Kidney (tissue), 14 donors: ENCODE results near the gene MSANTD1. TPM values are rescaled to one million over a fixed set of nuclear protein-coding genes. Genes with fewer than 3 reads are reported as not detected.

ENCODE experiments used
- DNase-seq, 5 donors: peaks; one replicate each; pipeline ENCODE4 v3.0.0-alpha.2; 2013 to 2020
- FAIRE-seq: peaks from 2 replicates; lab custom pipeline; 2012; peaks lifted over from hg19 to GRCh38; lab: Jason Lieb, UNC
- H3K27ac ChIP-seq, 2 donors: one replicate each; pipeline ENCODE4 v1.7.0; 2013; ENCODE audit warnings: low read depth in 2 of 2, low read length in 2 of 2, inconsistent platforms in 1 of 2
- H3K27me3 ChIP-seq: one replicate; pipeline ENCODE4 v1.7.1; 2013; ENCODE audit warnings: low read length, inconsistent platforms; ENCODE audit not compliant: control insufficient read depth, insufficient read depth
- H3K36me3 ChIP-seq, 3 donors: one replicate each; pipeline versions ENCODE4 v1.7.0 to v1.7.1; 2013; ENCODE audit warnings: low read length in 3 of 3, control low read depth in 1 of 3, inconsistent platforms in 1 of 3; ENCODE audit not compliant: insufficient read depth in 3 of 3, control insufficient read depth in 2 of 3
- H3K4me1 ChIP-seq, 3 donors: one replicate each; pipeline versions ENCODE4 v1.7.0 to v1.7.1; 2013; ENCODE audit warnings: low read length in 3 of 3, inconsistent platforms in 1 of 3, low read depth in 1 of 3; ENCODE audit not compliant: control insufficient read depth in 2 of 3, insufficient read depth in 2 of 3
- H3K4me3 ChIP-seq, 3 donors: one replicate each; pipeline versions ENCODE4 v1.7.0 to v1.8.1; 2013; ENCODE audit warnings: low read length in 3 of 3, control low read depth in 1 of 3, inconsistent platforms in 1 of 3
- H3K9ac ChIP-seq, 3 donors: one replicate each; pipeline versions ENCODE4 v1.7.0 to v1.7.1; 2013; ENCODE audit warnings: low read length in 3 of 3, control low read depth in 1 of 3, inconsistent platforms in 1 of 3
- H3K9me3 ChIP-seq, 3 donors: one replicate each; pipeline versions ENCODE4 v1.7.0 to v1.7.1; 2013; ENCODE audit warnings: low read length in 3 of 3, control low read depth in 1 of 3, inconsistent platforms in 1 of 3; ENCODE audit not compliant: control insufficient read depth in 2 of 3, insufficient read depth in 1 of 3
- CTCF ChIP-seq: IDR thresholded peaks from 3 replicates; pipeline ENCODE4 v1.5.1; 2012; ENCODE audit warnings: mild to moderate bottlenecking, moderate library complexity, borderline replicate concordance; ENCODE audit not compliant: insufficient read depth; ENCODE audit errors: extremely low read depth
- intact Hi-C: fragments of 100-400 bp; cut with DNase I; formaldehyde crosslinking; loops from one replicate; pipeline ENCODE4 v1.11.1; 2022
- polyA plus RNA-seq: library from polyadenylated mRNA; stranded (reverse); fragments of 350-450 nt; fragmentation: Illumina TruSeq; extraction: RNeasy Lipid Tissue Mini Kit (QIAGEN cat#74804); gene quantifications from one replicate; pipeline ENCODE4 v1.2.3, GENCODE V29; 2014; ENCODE audit warnings: low read depth, low replicate concordance; ENCODE audit not compliant: insufficient read depth
- total RNA-seq: library from RNA; stranded (reverse); fragmentation: NEBNext Ultra II Directional; extraction: Animal tissue kit (Norgen Biotek cat#: 25700); gene quantifications from one replicate; pipeline ENCODE4 v1.2.1, GENCODE V29; 2021
- donor health status: control.
- donor health status: control.
- donor health status: control.
- donor health status: control.
- donor health status: control.
- donor health status: DM: yes; HTN: yes; CAD: no.
- donor health status: Normal renal cell carcinoma (clear cell type).

Gene MSANTD1
- total and polyA plus RNA-seq, 2 donors from 2014 or later: 0.91 TPM; not detected in 1

- intact Hi-C loops: no loop called here
- H3K27me3 ChIP-seq: no peaks in the 10 kb centered on the region
- peaks cover 0 to 5% (median 3%) of the 10 kb centered on the region in 3 donors for H3K36me3 ChIP-seq
- no peaks in the 10 kb centered on the region for H3K4me1 ChIP-seq
- no peak overlapping the region for H3K4me3 ChIP-seq
- H3K9ac ChIP-seq: no peak overlapping the region
- DNase-seq: peak in 4 of 5 donors; percentile 71 to 81 (median 78)
- FAIRE-seq: no peak
- no peak overlapping the region for H3K27ac ChIP-seq
- TF ChIP-seq CTCF: no peak
- H3K9me3 ChIP-seq: no peaks in the 10 kb centered on the region
These were observed 5.7 kb upstream of the MSANTD1 start for GRCh38 chr4:3243136-3243780.

- peaks cover 0 to 5% (median 3%) of the 10 kb centered on the region in 3 donors for H3K36me3 ChIP-seq
- FAIRE-seq: no peak
- H3K27ac ChIP-seq: no peak overlapping the region
- no peak for DNase-seq
- intact Hi-C loops: no loop called here
- H3K4me3 ChIP-seq: no peak overlapping the region
- no peak overlapping the region for H3K9ac ChIP-seq
- no peaks in the 10 kb centered on the region for H3K27me3 ChIP-seq
- no peaks in the 10 kb centered on the region for H3K9me3 ChIP-seq
- no peak for TF ChIP-seq CTCF
- H3K4me1 ChIP-seq: no peaks in the 10 kb centered on the region
These were observed 5.0 kb upstream of the MSANTD1 start for GRCh38 chr4:3244002-3244401.

- no peak overlapping the region for H3K4me3 ChIP-seq
- intact Hi-C loops: no loop called here
- peaks cover 0 to 3% (median 2%) of the 10 kb centered on the region in 3 donors for H3K36me3 ChIP-seq
- DNase-seq: no peak
- no peaks in the 10 kb centered on the region for H3K27me3 ChIP-seq
- FAIRE-seq: no peak
- no peaks in the 10 kb centered on the region for H3K4me1 ChIP-seq
- H3K9me3 ChIP-seq: no peaks in the 10 kb centered on the region
- no peak overlapping the region for H3K27ac ChIP-seq
- no peak for TF ChIP-seq CTCF
- no peak overlapping the region for H3K9ac ChIP-seq
These were observed 4.2 kb upstream of the MSANTD1 start for GRCh38 chr4:3244747-3245146.

GRCh38 chr4:3245676-3246075 is 3.3 kb upstream of the MSANTD1 start:
- DNase-seq (no peak), FAIRE-seq (no peak)
- no peaks in the 10 kb centered on the region for H3K27me3 ChIP-seq
- peaks cover 0 to 3% (median 0%) of the 10 kb centered on the region in 3 donors for H3K36me3 ChIP-seq
- intact Hi-C loops: no loop called here
- TF ChIP-seq CTCF: no peak
- H3K9me3 ChIP-seq: no peaks in the 10 kb centered on the region
- no peak overlapping the region for H3K4me3 ChIP-seq
- no peak overlapping the region for H3K27ac ChIP-seq
- peaks cover 0 to 2% (median 0%) of the 10 kb centered on the region in 3 donors for H3K4me1 ChIP-seq
- H3K9ac ChIP-seq: no peak overlapping the region
